ENCODE measurements around the gene KIF18B. TPM values are rescaled to one million over a fixed set of nuclear protein-coding genes. Genes with fewer than 3 reads are reported as not detected.

KIF18B gene
- total and polyA plus RNA-seq, 9 donors: 0.10 to 0.79 (median 0.17) TPM; not detected in 3

DNA sequence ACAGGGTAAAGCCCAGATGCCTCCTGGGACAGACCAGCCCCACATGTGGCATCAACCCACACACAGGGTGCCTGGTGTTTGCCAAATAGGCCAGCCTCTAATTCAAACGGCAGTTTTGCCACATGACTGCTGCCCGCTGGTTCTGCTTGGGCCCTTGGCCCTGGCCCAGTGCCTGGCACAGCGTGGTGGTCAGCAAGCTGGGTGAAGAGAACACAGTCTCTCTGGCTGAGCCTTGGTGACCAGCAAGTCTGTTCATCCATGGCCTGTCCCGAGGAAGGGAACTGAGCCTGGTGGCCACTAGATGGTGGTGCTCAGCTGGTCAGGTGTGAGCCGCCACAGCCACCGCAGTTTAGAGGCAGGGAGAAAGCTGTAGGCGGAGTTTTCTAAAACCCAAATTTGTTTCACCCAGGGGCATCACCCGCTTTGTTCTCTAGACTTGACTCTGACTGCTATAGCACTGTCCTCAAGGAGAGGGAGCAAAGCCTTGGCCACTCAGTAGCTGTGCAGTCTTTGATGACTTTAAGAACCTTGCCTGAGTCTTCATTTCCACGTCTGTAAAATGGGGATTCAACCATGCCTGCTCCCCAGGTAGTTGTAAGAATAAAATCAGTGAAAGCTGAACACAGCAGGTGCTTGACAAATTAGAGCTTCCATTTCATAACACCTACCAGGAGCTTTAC lies 27.5 kb downstream of the KIF18B start:
- Histone ChIP-seq H3K9me3 (no peaks in the 10 kb centered on the region), H3K4me1 (ENCODE audit: insufficient read depth) (no peaks in the 10 kb centered on the region), H3K4me3 (no peak overlapping the region), H3K36me3 (no peaks in the 10 kb centered on the region), H3K27me3 (no peaks in the 10 kb centered on the region), H3K27ac (no peak overlapping the region)
- no peak for TF ChIP-seq EP300 (IDR thresholded peaks at IDR 0.05)
- TF ChIP-seq, protein P1, sequence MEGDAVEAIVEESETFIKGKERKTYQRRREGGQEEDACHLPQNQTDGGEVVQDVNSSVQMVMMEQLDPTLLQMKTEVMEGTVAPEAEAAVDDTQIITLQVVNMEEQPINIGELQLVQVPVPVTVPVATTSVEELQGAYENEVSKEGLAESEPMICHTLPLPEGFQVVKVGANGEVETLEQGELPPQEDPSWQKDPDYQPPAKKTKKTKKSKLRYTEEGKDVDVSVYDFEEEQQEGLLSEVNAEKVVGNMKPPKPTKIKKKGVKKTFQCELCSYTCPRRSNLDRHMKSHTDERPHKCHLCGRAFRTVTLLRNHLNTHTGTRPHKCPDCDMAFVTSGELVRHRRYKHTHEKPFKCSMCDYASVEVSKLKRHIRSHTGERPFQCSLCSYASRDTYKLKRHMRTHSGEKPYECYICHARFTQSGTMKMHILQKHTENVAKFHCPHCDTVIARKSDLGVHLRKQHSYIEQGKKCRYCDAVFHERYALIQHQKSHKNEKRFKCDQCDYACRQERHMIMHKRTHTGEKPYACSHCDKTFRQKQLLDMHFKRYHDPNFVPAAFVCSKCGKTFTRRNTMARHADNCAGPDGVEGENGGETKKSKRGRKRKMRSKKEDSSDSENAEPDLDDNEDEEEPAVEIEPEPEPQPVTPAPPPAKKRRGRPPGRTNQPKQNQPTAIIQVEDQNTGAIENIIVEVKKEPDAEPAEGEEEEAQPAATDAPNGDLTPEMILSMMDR (IDR thresholded peaks at IDR 0.05): peak; percentile 52 to 91 (median 84)
- DNase-seq: peak; percentile 77 to 86 (median 84)
- intact Hi-C loops (cut with DNase I): loop anchor here (2.0 to 10.0 kb wide), 10 partner anchors 101 to 285 kb away; partner anchors contain the start of gene PLCD3 (in 1 of the 4)
- WGBS, 3 donors: 11 to 14% (median 12%) methylated on average over 8 to 9 of the region's 9 CpGs

DNA sequence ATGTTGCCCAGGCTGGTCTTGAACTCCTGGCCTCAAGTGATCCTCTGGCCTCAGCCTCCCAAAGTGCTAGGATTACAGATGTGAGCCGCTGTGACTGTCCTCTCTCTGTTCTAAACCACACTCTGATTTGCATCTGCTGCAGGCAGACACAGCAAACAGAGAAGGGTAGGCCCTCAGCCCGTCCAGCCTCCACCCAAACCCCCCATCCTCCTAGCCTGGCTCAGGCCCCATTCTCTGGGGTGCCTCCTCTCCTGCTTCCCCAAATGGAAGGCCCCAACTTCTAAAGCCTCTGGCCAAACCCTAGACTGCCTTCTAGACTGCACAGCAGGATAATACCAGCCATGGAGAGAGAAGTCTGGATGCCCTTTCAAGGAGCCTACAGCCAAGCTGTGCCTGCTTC lies 28.2 kb downstream of the KIF18B start:
- intact Hi-C loops (cut with DNase I): loop anchor here in 2 of 4 donors (10.0 kb wide), 3 partner anchors 175 to 285 kb away; no protein-coding TSS in a partner anchor
- Histone ChIP-seq H3K4me3 (no peak overlapping the region), H3K27ac (no peak overlapping the region), H3K36me3 (no peaks in the 10 kb centered on the region), H3K4me1 (ENCODE audit: insufficient read depth) (no peaks in the 10 kb centered on the region), H3K27me3 (no peaks in the 10 kb centered on the region), H3K9me3 (no peaks in the 10 kb centered on the region)
- 60 to 74% (median 70%) methylated on average over 2 of the region's 2 CpGs for WGBS, 3 donors
- TF ChIP-seq POLR2A (IDR thresholded peaks at IDR 0.05): no peak
- no peak for TF ChIP-seq EP300 (IDR thresholded peaks at IDR 0.05)
- TF ChIP-seq, protein P1 (IDR thresholded peaks at IDR 0.05): no peak
- DNase-seq: peak in 1 of 5 donors; percentile 16

DNA sequence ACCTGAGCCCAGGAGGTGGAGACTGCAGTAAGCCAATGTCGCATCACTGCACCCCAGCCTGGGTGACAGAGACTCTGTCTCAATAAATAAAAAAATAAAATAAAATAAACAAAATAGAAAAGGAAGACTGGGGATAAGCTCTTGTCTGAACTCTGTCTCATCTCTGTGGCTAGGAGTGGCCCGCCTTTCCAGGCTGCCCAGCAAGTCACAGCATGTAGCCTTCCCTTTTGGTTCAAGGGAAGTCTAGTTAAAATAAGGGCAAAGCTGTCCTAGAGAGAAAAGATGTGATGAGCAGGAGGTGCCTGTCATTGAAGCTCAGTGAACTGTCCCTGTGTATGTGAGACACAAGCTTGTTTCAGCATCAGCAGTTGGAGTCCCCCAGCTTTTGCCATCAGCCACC lies 29.6 kb downstream of the KIF18B start:
- no peak overlapping the region for H3K27ac ChIP-seq
- WGBS, 3 donors: 92 to 98% (median 96%) methylated on average over 2 of the region's 2 CpGs
- no peaks in the 10 kb centered on the region for H3K36me3 ChIP-seq
- no peak for DNase-seq
- intact Hi-C loops (cut with DNase I): loop anchor here in 2 of 4 donors (10.0 kb wide), 3 partner anchors 177 to 287 kb away; no protein-coding TSS in a partner anchor
- H3K4me3 ChIP-seq: no peak overlapping the region
- H3K9me3 ChIP-seq: no peaks in the 10 kb centered on the region
- H3K4me1 ChIP-seq (ENCODE audit: insufficient read depth): no peaks in the 10 kb centered on the region
- TF ChIP-seq EP300 (IDR thresholded peaks at IDR 0.05) (no peak), POLR2A (IDR thresholded peaks at IDR 0.05) (no peak)
- TF ChIP-seq, protein P1 (IDR thresholded peaks at IDR 0.05): no peak
- H3K27me3 ChIP-seq: no peaks in the 10 kb centered on the region

DNA sequence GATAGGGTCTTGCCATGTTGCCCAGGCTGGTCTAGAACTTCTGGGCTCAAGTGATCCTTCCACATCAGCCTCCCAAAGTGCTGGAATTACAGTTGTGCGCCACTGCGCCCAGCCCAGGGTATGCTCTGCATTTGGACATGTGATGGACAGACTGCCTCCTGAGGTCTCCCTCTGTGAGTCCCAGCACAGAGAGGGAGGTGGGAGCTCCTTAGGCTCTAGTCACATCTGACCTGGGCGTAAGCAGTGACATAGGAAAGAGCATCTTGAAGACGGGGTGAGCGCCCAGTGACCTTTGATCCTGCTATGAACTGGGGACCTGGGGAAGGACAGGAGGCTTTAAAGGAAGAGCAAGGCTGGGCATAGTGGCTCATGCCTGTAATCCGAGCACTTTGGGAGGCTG lies 30.1 kb downstream of the KIF18B start:
- no peaks in the 10 kb centered on the region for H3K4me1 ChIP-seq (ENCODE audit: insufficient read depth)
- intact Hi-C loops (cut with DNase I): loop anchor here in 2 of 4 donors (10.0 kb wide), 3 partner anchors 177 to 287 kb away; no protein-coding TSS in a partner anchor
- WGBS, 3 donors: 89 to 93% (median 92%) methylated on average over 6 of the region's 6 CpGs

More for the DNA sequence above, 30.1 kb downstream of the KIF18B start:
- TF ChIP-seq EP300 (IDR thresholded peaks at IDR 0.05) (no peak), POLR2A (IDR thresholded peaks at IDR 0.05) (no peak)
- TF ChIP-seq, protein P1 (IDR thresholded peaks at IDR 0.05): no peak
- H3K36me3 ChIP-seq: no peaks in the 10 kb centered on the region
- DNase-seq: peak in 1 of 5 donors; percentile 13
- H3K27ac ChIP-seq: no peak overlapping the region
- H3K4me3 ChIP-seq: no peak overlapping the region
- no peaks in the 10 kb centered on the region for H3K9me3 ChIP-seq
- H3K27me3 ChIP-seq: no peaks in the 10 kb centered on the region
